Gastroesophageal sphincter (tissue), 3 donors: ENCODE results near the gene ARHGAP44.

Experiments used
- CTCF ChIP-seq, 4 experiments: fragments of 200-600 bp in 2 of 4; fragments of 450-650 bp in 2 of 4; sonication (generic) in 1 of 4; IDR thresholded peaks; one replicate each; pipeline ENCODE4 v1.5.1; 2017 to 2019; ENCODE audit warnings: antibody characterized with exemption in 4 of 4, mild to moderate bottlenecking in 2 of 4, moderate library complexity in 2 of 4
- EP300 ChIP-seq: sonication (generic); formaldehyde crosslinking; IDR thresholded peaks from one replicate; pipeline ENCODE4 v1.6.1; 2017; ENCODE audit warnings: antibody characterized with exemption, mild to moderate bottlenecking

- TF ChIP-seq EP300 (no peak), CTCF (IDR thresholded peaks at IDR 0.05) (no peak)
These were observed 76.9 kb downstream of the ARHGAP44 start for GRCh38 chr17:12866244-12866643.
